ENCODE data around the gene JPH4.

The JPH4 gene

GRCh38 chr14:23559010-23559925, 19.3 kb downstream of the JPH4 start:
- H3K4me3 ChIP-seq (ENCODE audit: control insufficient read depth, low read depth, low read length): no peak overlapping the region
- peak; percentile 58 for DNase-seq (ENCODE audit: low read depth)
- peak; percentile 84 for TF ChIP-seq CTCF (conservative IDR thresholded peaks at IDR 0.05; ENCODE audit: control insufficient read depth, insufficient read depth, low read depth, low read length)

- DNase-seq (ENCODE audit: low read depth): no peak
- no peak for TF ChIP-seq CTCF (conservative IDR thresholded peaks at IDR 0.05; ENCODE audit: control insufficient read depth, insufficient read depth, low read depth, low read length)
- H3K4me3 ChIP-seq (ENCODE audit: control insufficient read depth, low read depth, low read length): no peak overlapping the region
Measured at GRCh38 chr14:23558346-23559009, 20.1 kb downstream of the JPH4 start.

- no peak for DNase-seq (ENCODE audit: low read depth)
- TF ChIP-seq CTCF (conservative IDR thresholded peaks at IDR 0.05; ENCODE audit: control insufficient read depth, insufficient read depth, low read depth, low read length): no peak
- H3K4me3 ChIP-seq (ENCODE audit: control insufficient read depth, low read depth, low read length): no peak overlapping the region
Measured at GRCh38 chr14:23557946-23558345, 20.6 kb downstream of the JPH4 start.

- H3K4me3 ChIP-seq (ENCODE audit: control insufficient read depth, low read depth, low read length): peak overlapping the region; percentile 90
- DNase-seq (ENCODE audit: low read depth): no peak
- TF ChIP-seq CTCF (conservative IDR thresholded peaks at IDR 0.05; ENCODE audit: control insufficient read depth, insufficient read depth, low read depth, low read length): no peak
Measured at GRCh38 chr14:23557521-23557920, 21.1 kb downstream of the JPH4 start.

- no peak for TF ChIP-seq CTCF (conservative IDR thresholded peaks at IDR 0.05; ENCODE audit: control insufficient read depth, insufficient read depth, low read depth, low read length)
- DNase-seq (ENCODE audit: low read depth): no peak
- H3K4me3 ChIP-seq (ENCODE audit: control insufficient read depth, low read depth, low read length): peak overlapping the region; percentile 90
Measured at GRCh38 chr14:23556700-23557440, 21.7 kb downstream of the JPH4 start.

- no peak for TF ChIP-seq CTCF (conservative IDR thresholded peaks at IDR 0.05; ENCODE audit: control insufficient read depth, insufficient read depth, low read depth, low read length)
- H3K4me3 ChIP-seq (ENCODE audit: control insufficient read depth, low read depth, low read length): peak within 1 kb of the TSS; percentile 90
- DNase-seq (ENCODE audit: low read depth): peak; percentile 80
Measured at GRCh38 chr14:23555882-23556699, 22.5 kb downstream of the JPH4 start, which contains the start of gene THTPA. Gene THTPA (plus strand): TSS chr14:23556271. CDS start chr14:23556758, 487 bp downstream.
